H1 (cell line): ENCODE data around the gene SMOC2. TPM values are rescaled to one million over a fixed set of nuclear protein-coding genes. Genes with fewer than 3 reads are reported as not detected.

Source experiments
- EGR1 ChIP-seq: IDR thresholded peaks from 2 replicates; pipeline ENCODE4 v1.6.1; 2011; ENCODE audit warnings: low read depth, low read length, borderline replicate concordance
- NANOG ChIP-seq: IDR thresholded peaks from 2 replicates; pipeline ENCODE4 v1.6.1; 2011; ENCODE audit warnings: low read length, low read depth, mild to moderate bottlenecking, inconsistent platforms; ENCODE audit not compliant: insufficient read depth, poor library complexity, severe bottlenecking
- POLR2A ChIP-seq, 2 experiments: IDR thresholded peaks; 1 replicate in 1 of 2; 2 replicates in 1 of 2; pipeline ENCODE4 v1.6.1; 2011; ENCODE audit warnings: low read depth in 2 of 2, low read length in 2 of 2, mild to moderate bottlenecking in 2 of 2; ENCODE audit errors: control extremely low read depth in 1 of 2
- polyA plus RNA-seq, 7 experiments: library from polyadenylated mRNA; depleted of rRNA in 3 of 7; stranded (reverse) in 5 of 7; unstranded in 2 of 7; fragments of >200 nt in 5 of 7; fragments of 200-250 nt in 2 of 7; gene quantifications; 1 replicate in 5 of 7; 2 replicates in 1 of 7; 4 replicates in 1 of 7; pipeline versions ENCODE4 v1.2.1 to v1.2.3, GENCODE V29; 2011 to 2013; ENCODE audit warnings: missing spikeins in 2 of 7, mixed read lengths in 2 of 7
- total RNA-seq: library from RNA; stranded (reverse); fragmentation: NEBNext Ultra II Directional; extraction: Animal tissue kit (Norgen Biotek cat#: 25700); gene quantifications from 2 replicates; pipeline ENCODE4 v1.2.1, GENCODE V29; 2021

The SMOC2 gene
- total and polyA plus RNA-seq, 2 of the 8 experiments (the other 6 are each of a cell fraction or from before 2014, with no cell fraction given), result 7.7 to 8.5 TPM

GRCh38 chr6:168615837-168616236 lies 174.9 kb downstream of the SMOC2 start (continued):
- no peak for TF ChIP-seq NANOG
- no peak for TF ChIP-seq EGR1
- no peak for TF ChIP-seq POLR2A (IDR thresholded peaks at IDR 0.05; ENCODE audit: control extremely low read depth in 1 of 2, low read depth in 2 of 2, low read length in 2 of 2)
